Stimulated activated naive CD8-positive, alpha-beta T cell treated with anti-CD3 and anti-CD28 coated beads, Interleukin-15, Interleukin-2, amounts not matched to agents 100 U/mL and 50 U/mL, for 24 hours (primary cell): ENCODE data around the gene PLEK2.
"Not testable (repeated sequence)": the region's sequence is repeated elsewhere in the genome, so short reads cannot be mapped to it uniquely, and the experiment has no call there.

Experiments
- ATAC-seq: fragments of 150-1000 bp; cut with Tn5 transposase; one replicate; pipeline ENCODE4 v1.10.0; 2021
- DNase-seq: peaks from one replicate; pipeline ENCODE4 v3.0.0; 2021

The PLEK2 gene

GRCh38 chr14:67358924-67359774, 52.8 kb downstream of the PLEK2 start:
- DNase-seq: no peak
- ATAC-seq: no peak

- ATAC-seq: no peak
These were observed 54.0 kb downstream of the PLEK2 start for GRCh38 chr14:67357969-67358354.

GRCh38 chr14:67357186-67357968, 54.6 kb downstream of the PLEK2 start:
- no peak for DNase-seq
- ATAC-seq: no peak

More at GRCh38 chr14:67357969-67358354, 54.0 kb downstream of the PLEK2 start:
- DNase-seq: no peak

- no peak for ATAC-seq
- DNase-seq: no peak
These were observed 59.9 kb downstream of the PLEK2 start for GRCh38 chr14:67352055-67352454.

- no peak for DNase-seq
- ATAC-seq: no peak
These were observed 66.4 kb downstream of the PLEK2 start for GRCh38 chr14:67345583-67345982.

- DNase-seq: no peak
- no peak for ATAC-seq
These were observed 68.2 kb downstream of the PLEK2 start for GRCh38 chr14:67343601-67344230.

GRCh38 chr14:67341231-67341630, 70.7 kb downstream of the PLEK2 start:
- DNase-seq, ATAC-seq: not testable (repeated sequence)
